Measurements from ENCODE around the gene MGRN1. TPM values are rescaled to one million over a fixed set of nuclear protein-coding genes. Genes with fewer than 3 reads are reported as not detected.

MGRN1 gene
- total RNA-seq, 2 donors from 2014 or later = 66.9 to 71.4 TPM

DNA sequence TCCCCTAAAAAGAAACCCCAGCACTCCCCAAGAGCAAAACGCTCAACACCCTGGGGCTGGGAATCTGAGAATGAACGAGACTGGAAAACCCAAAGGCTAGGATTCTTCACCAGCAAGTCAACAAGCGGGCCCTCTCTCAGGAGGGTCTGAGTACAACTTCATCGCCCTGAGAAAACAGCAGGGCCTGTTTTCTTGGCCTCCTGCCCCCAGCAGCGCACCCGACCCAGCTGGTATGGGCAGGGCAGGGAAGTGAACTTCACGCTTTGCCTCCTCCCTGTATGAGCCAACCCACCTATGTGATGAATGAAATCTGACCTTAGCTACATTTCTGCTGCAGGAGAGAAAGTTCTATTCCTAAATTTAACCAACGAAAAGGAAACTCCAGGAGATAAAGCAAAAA is 79.9 kb downstream of the MGRN1 start:
- Mint-ChIP-seq H3K4me3 (no peak overlapping the region), H3K36me3 (ENCODE audit: low read depth) (peaks cover 44% of the 10 kb centered on the region), H3K4me1 (no peaks in the 10 kb centered on the region), H3K27me3 (ENCODE audit: insufficient read depth) (no peaks in the 10 kb centered on the region), H3K27ac (no peak overlapping the region), H3K9me3 (no peaks in the 10 kb centered on the region)
- DNase-seq = no peak
- H3K9me3 ChIP-seq (ENCODE audit: control insufficient read depth, low read length) = no peaks in the 10 kb centered on the region
- no peaks in the 10 kb centered on the region for H3K27me3 ChIP-seq (ENCODE audit: control insufficient read depth, insufficient read depth, low read length, poor library complexity, severe bottlenecking)
- H3K9ac ChIP-seq (ENCODE audit: extremely low read depth, low read length, poor library complexity, severe bottlenecking) = no peak overlapping the region
- H3K4me3 ChIP-seq (ENCODE audit: low read length) = no peak overlapping the region
- H3K4me1 ChIP-seq (ENCODE audit: control insufficient read depth, insufficient read depth, low read length) = no peaks in the 10 kb centered on the region
- H3K36me3 ChIP-seq (ENCODE audit: control insufficient read depth, insufficient read depth, low read length) = peaks cover 61% of the 10 kb centered on the region
- H3K27ac ChIP-seq (ENCODE audit: low read depth, low read length) = no peak overlapping the region
- WGBS, 2 experiments (ENCODE audit: insufficient coverage in 1 of 2, insufficient read length in 1 of 2) = 92 to 94% methylated on average over 7 to 8 of the region's 8 CpGs
- TF ChIP-seq, protein P1, sequence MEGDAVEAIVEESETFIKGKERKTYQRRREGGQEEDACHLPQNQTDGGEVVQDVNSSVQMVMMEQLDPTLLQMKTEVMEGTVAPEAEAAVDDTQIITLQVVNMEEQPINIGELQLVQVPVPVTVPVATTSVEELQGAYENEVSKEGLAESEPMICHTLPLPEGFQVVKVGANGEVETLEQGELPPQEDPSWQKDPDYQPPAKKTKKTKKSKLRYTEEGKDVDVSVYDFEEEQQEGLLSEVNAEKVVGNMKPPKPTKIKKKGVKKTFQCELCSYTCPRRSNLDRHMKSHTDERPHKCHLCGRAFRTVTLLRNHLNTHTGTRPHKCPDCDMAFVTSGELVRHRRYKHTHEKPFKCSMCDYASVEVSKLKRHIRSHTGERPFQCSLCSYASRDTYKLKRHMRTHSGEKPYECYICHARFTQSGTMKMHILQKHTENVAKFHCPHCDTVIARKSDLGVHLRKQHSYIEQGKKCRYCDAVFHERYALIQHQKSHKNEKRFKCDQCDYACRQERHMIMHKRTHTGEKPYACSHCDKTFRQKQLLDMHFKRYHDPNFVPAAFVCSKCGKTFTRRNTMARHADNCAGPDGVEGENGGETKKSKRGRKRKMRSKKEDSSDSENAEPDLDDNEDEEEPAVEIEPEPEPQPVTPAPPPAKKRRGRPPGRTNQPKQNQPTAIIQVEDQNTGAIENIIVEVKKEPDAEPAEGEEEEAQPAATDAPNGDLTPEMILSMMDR (conservative IDR thresholded peaks at IDR 0.05) = no peak

DNA sequence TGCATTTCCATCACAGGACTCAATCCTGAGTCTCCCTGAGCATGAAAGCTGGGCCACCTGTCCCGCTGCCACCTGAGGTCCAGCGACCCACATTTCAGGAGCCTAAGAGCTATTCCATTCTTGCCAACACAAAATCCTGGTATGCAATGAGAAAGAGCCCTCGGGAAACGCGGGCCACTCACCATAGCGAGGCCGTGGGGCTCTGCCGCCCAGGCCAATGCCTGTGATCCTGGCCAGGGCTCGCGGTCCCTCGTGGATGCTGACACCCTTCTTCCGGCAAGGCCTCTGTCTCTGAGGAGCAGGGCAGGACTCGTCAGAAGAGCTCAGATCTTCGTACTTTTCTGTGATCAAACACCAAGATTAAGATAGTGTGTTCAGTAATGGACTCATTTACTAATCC is 80.3 kb downstream of the MGRN1 start:
- Histone ChIP-seq H3K27ac (ENCODE audit: low read depth, low read length) (no peak overlapping the region), H3K9me3 (ENCODE audit: control insufficient read depth, low read length) (no peaks in the 10 kb centered on the region), H3K4me1 (ENCODE audit: control insufficient read depth, insufficient read depth, low read length) (no peaks in the 10 kb centered on the region), H3K36me3 (ENCODE audit: control insufficient read depth, insufficient read depth, low read length) (peaks cover 61% of the 10 kb centered on the region), H3K4me3 (ENCODE audit: low read length) (no peak overlapping the region), H3K27me3 (ENCODE audit: control insufficient read depth, insufficient read depth, low read length, poor library complexity, severe bottlenecking) (no peaks in the 10 kb centered on the region), H3K9ac (ENCODE audit: extremely low read depth, low read length, poor library complexity, severe bottlenecking) (no peak overlapping the region)
- TF ChIP-seq, protein P1 (conservative IDR thresholded peaks at IDR 0.05) = no peak
- H3K4me3 Mint-ChIP-seq = no peak overlapping the region
- H3K4me1 Mint-ChIP-seq = no peaks in the 10 kb centered on the region
- no peaks in the 10 kb centered on the region for H3K27me3 Mint-ChIP-seq (ENCODE audit: insufficient read depth)
- 94 to 95% methylated on average over 14 of the region's 14 CpGs for WGBS, 2 experiments (ENCODE audit: insufficient coverage in 1 of 2, insufficient read length in 1 of 2)
- H3K27ac Mint-ChIP-seq = no peak overlapping the region
- H3K9me3 Mint-ChIP-seq = no peaks in the 10 kb centered on the region
- H3K36me3 Mint-ChIP-seq (ENCODE audit: low read depth) = peaks cover 44% of the 10 kb centered on the region
- DNase-seq = no peak

DNA sequence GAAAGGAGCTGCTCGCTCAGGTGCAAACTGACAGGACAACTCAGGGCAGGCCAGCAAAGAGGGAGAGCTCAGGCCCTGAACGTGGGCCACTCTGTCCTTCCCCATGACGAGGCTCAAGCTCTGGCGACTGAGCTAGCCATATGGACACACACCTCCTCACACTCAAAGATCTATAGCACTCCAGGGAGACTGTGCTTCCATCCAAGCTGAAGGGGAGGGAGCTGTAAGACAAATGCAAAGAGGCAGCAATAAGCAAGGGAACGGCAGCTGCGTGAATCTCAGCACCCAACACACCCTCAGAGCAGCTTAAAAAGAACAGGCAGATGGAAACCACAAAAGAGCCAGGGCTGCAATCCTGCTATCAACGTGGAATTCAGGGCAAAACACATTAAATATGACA is 82.2 kb downstream of the MGRN1 start:
- H3K4me3 Mint-ChIP-seq = no peak overlapping the region
- no peak overlapping the region for H3K27ac Mint-ChIP-seq
- Histone ChIP-seq H3K4me1 (ENCODE audit: control insufficient read depth, insufficient read depth, low read length) (no peaks in the 10 kb centered on the region), H3K27ac (ENCODE audit: low read depth, low read length) (no peak overlapping the region), H3K36me3 (ENCODE audit: control insufficient read depth, insufficient read depth, low read length) (peaks cover 61% of the 10 kb centered on the region), H3K27me3 (ENCODE audit: control insufficient read depth, insufficient read depth, low read length, poor library complexity, severe bottlenecking) (no peaks in the 10 kb centered on the region), H3K9ac (ENCODE audit: extremely low read depth, low read length, poor library complexity, severe bottlenecking) (no peak overlapping the region), H3K4me3 (ENCODE audit: low read length) (no peak overlapping the region), H3K9me3 (ENCODE audit: control insufficient read depth, low read length) (no peaks in the 10 kb centered on the region)
- H3K9me3 Mint-ChIP-seq = no peaks in the 10 kb centered on the region
- TF ChIP-seq, protein P1 (conservative IDR thresholded peaks at IDR 0.05) = no peak
- H3K27me3 Mint-ChIP-seq (ENCODE audit: insufficient read depth) = no peaks in the 10 kb centered on the region
- H3K4me1 Mint-ChIP-seq = no peaks in the 10 kb centered on the region
- WGBS, 2 experiments (ENCODE audit: insufficient coverage in 1 of 2, insufficient read length in 1 of 2) = 90 to 94% methylated on average over 5 to 7 of the region's 7 CpGs
- H3K36me3 Mint-ChIP-seq (ENCODE audit: low read depth) = peaks cover 49% of the 10 kb centered on the region
- no peak for DNase-seq
